NB4 (cell line): Measurements from ENCODE around the gene PUM2.

Experiments used
- MYC ChIP-seq: IDR thresholded peaks from 2 replicates; pipeline ENCODE4 v1.6.1; 2011; ENCODE audit warnings: low read depth, low read length
- POLR2A ChIP-seq: IDR thresholded peaks from 2 replicates; pipeline ENCODE4 v1.6.1; 2011; ENCODE audit warnings: mild to moderate bottlenecking; ENCODE audit not compliant: insufficient read length; ENCODE audit errors: extremely low read depth
- TF ChIP-seq, protein P1 (sequence below): IDR thresholded peaks from one replicate; pipeline ENCODE4 v1.5.1; 2012; ENCODE audit warnings: low read depth, low read length

DNA sequence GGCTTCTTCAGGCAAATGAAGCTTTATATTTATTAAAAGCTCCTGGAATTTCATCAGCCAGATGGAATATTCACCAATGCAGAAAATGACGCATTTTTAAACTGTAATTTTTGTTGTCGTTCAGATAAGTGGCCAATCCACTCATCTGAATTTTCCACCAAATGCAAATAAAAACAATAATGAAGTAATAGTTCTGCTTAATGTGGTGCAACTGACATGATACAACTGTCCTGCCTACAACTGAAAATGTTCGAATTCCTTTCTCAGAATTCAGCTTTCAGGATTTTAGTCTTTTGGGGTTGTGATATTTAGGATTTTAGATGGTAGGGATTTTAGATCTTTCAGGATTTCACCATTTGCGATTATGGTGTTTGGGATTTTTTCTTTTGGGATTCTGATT lies 27.1 kb upstream of the PUM2 start:
- TF ChIP-seq, protein P1, sequence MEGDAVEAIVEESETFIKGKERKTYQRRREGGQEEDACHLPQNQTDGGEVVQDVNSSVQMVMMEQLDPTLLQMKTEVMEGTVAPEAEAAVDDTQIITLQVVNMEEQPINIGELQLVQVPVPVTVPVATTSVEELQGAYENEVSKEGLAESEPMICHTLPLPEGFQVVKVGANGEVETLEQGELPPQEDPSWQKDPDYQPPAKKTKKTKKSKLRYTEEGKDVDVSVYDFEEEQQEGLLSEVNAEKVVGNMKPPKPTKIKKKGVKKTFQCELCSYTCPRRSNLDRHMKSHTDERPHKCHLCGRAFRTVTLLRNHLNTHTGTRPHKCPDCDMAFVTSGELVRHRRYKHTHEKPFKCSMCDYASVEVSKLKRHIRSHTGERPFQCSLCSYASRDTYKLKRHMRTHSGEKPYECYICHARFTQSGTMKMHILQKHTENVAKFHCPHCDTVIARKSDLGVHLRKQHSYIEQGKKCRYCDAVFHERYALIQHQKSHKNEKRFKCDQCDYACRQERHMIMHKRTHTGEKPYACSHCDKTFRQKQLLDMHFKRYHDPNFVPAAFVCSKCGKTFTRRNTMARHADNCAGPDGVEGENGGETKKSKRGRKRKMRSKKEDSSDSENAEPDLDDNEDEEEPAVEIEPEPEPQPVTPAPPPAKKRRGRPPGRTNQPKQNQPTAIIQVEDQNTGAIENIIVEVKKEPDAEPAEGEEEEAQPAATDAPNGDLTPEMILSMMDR: no peak
- TF ChIP-seq POLR2A (no peak), MYC (no peak)
